C4-2B (cell line): ENCODE measurements around the gene HTR6.

Source experiments
- H3K27ac ChIP-seq: fragments of 450-650 bp; 2 replicates; pipeline ENCODE4 v1.5.1; 2017
- CTCF ChIP-seq: fragments of 450-650 bp; conservative IDR thresholded peaks from 2 replicates; pipeline ENCODE4 v1.5.1; 2017; ENCODE audit warnings: mild to moderate bottlenecking
- ZFX ChIP-seq: fragments of 450-650 bp; IDR thresholded peaks from 2 replicates; pipeline ENCODE4 v1.6.1; 2017

Gene HTR6

GRCh38 chr1:19651141-19651737 is 13.4 kb upstream of the HTR6 start:
- TF ChIP-seq CTCF = peak; percentile 76
- no peak for TF ChIP-seq ZFX
- no peak overlapping the region for H3K27ac ChIP-seq

- TF ChIP-seq ZFX (no peak), CTCF (no peak)
- H3K27ac ChIP-seq = peak overlapping the region; percentile 15; the same call in 1 of the 2 replicates
Observed at GRCh38 chr1:19654386-19654785, 10.3 kb upstream of the HTR6 start.

- H3K27ac ChIP-seq = no peak overlapping the region
- TF ChIP-seq CTCF = no peak
- TF ChIP-seq ZFX = no peak
Observed at GRCh38 chr1:19654886-19655717, 9.6 kb upstream of the HTR6 start.

GRCh38 chr1:19655718-19656080 is 9.0 kb upstream of the HTR6 start:
- H3K27ac ChIP-seq = no peak overlapping the region
- TF ChIP-seq ZFX (no peak), CTCF (no peak)

GRCh38 chr1:19656134-19656779 is 8.4 kb upstream of the HTR6 start:
- TF ChIP-seq CTCF (no peak), ZFX (no peak)

GRCh38 chr1:19656780-19657466 is 7.8 kb upstream of the HTR6 start:
- no peak overlapping the region for H3K27ac ChIP-seq
- TF ChIP-seq CTCF (no peak), ZFX (no peak)

More at GRCh38 chr1:19656134-19656779, 8.4 kb upstream of the HTR6 start:
- H3K27ac ChIP-seq = no peak overlapping the region

GRCh38 chr1:19657511-19657910 is 7.2 kb upstream of the HTR6 start:
- no peak overlapping the region for H3K27ac ChIP-seq
- TF ChIP-seq ZFX = no peak
- no peak for TF ChIP-seq CTCF
